Measurements from ENCODE around the gene CBLIF. TPM values are rescaled to one million over a fixed set of nuclear protein-coding genes. Genes with fewer than 3 reads are reported as not detected.
"Not testable (repeated sequence)": the region's sequence is repeated elsewhere in the genome, so short reads cannot be mapped to it uniquely, and the experiment has no call there.

CBLIF gene
- total RNA-seq, 5 donors from 2014 or later (not counting 1 experiment from before 2014, with no cell fraction given) = not detected

- WGBS (ENCODE audit: insufficient coverage) = 100% methylated on average over 2 of the region's 2 CpGs
- H3K36me3 Mint-ChIP-seq; H3K36me3 ChIP-seq (ENCODE audit: control insufficient read depth in 2 of 2, extremely low read depth in 1 of 2, insufficient read depth in 1 of 2, low read length in 1 of 2); H3K27me3 ChIP-seq (replicated peaks in 1 of 2; ENCODE audit: control insufficient read depth in 2 of 2, extremely low read depth in 1 of 2, insufficient read depth in 2 of 2, low read length in 1 of 2); H3K27ac Mint-ChIP-seq; ATAC-seq (replicated peaks in 1 of 4); H3K27ac ChIP-seq (ENCODE audit: low read length); CTCF ChIA-PET; H3K9me3 ChIP-seq; H3K4me3 ChIP-seq (ENCODE audit: control insufficient read depth in 1 of 2, extremely low read depth in 1 of 2, low read length in 1 of 2); H3K9me3 Mint-ChIP-seq; H3K4me1 Mint-ChIP-seq; H3K4me1 ChIP-seq (ENCODE audit: control insufficient read depth in 1 of 2, extremely low read depth in 1 of 2, insufficient read depth in 2 of 2, low read length in 2 of 2); H3K4me3 Mint-ChIP-seq; DNase-seq; H3K27me3 Mint-ChIP-seq; POLR2A ChIA-PET: not testable (repeated sequence)
Measured at GRCh38 chr11:59849551-59849950, 4.3 kb upstream of the CBLIF start.

GRCh38 chr11:59849129-59849528, 3.8 kb upstream of the CBLIF start:
- no peak for DNase-seq
- Histone ChIP-seq H3K36me3 (ENCODE audit: control insufficient read depth in 2 of 2, extremely low read depth in 1 of 2, insufficient read depth in 1 of 2, low read length in 1 of 2) (no peaks in the 10 kb centered on the region), H3K27ac (ENCODE audit: low read length) (no peak overlapping the region), H3K9me3 (no peaks in the 10 kb centered on the region), H3K4me1 (ENCODE audit: control insufficient read depth in 1 of 2, extremely low read depth in 1 of 2, insufficient read depth in 2 of 2, low read length in 2 of 2) (no peaks in the 10 kb centered on the region), H3K4me3 (ENCODE audit: control insufficient read depth in 1 of 2, extremely low read depth in 1 of 2, low read length in 1 of 2) (no peak overlapping the region), H3K27me3 (replicated peaks in 1 of 2; ENCODE audit: control insufficient read depth in 2 of 2, extremely low read depth in 1 of 2, insufficient read depth in 2 of 2, low read length in 1 of 2) (no peaks in the 10 kb centered on the region)
- no peak overlapping the region for H3K4me3 Mint-ChIP-seq
- no peak overlapping the region for H3K27ac Mint-ChIP-seq
- POLR2A ChIA-PET = no interaction called here
- WGBS (ENCODE audit: insufficient coverage) = 40% methylated on average over 1 of the region's 2 CpGs
- CTCF ChIA-PET = no interaction called here
- no peaks in the 10 kb centered on the region for H3K36me3 Mint-ChIP-seq
- ATAC-seq (replicated peaks in 1 of 4) = no peak
- H3K4me1 Mint-ChIP-seq = no peaks in the 10 kb centered on the region
- peaks cover 0 to 4% (median 4%) of the 10 kb centered on the region in 3 donors for H3K9me3 Mint-ChIP-seq
- peaks cover 0 to 4% of the 10 kb centered on the region in 2 donors for H3K27me3 Mint-ChIP-seq

GRCh38 chr11:59848439-59848838, 3.1 kb upstream of the CBLIF start:
- H3K4me1 ChIP-seq (ENCODE audit: control insufficient read depth in 1 of 2, extremely low read depth in 1 of 2, insufficient read depth in 2 of 2, low read length in 2 of 2); H3K36me3 ChIP-seq (ENCODE audit: control insufficient read depth in 2 of 2, extremely low read depth in 1 of 2, insufficient read depth in 1 of 2, low read length in 1 of 2); H3K4me3 ChIP-seq (ENCODE audit: control insufficient read depth in 1 of 2, extremely low read depth in 1 of 2, low read length in 1 of 2); H3K4me1 Mint-ChIP-seq; H3K36me3 Mint-ChIP-seq; H3K4me3 Mint-ChIP-seq; H3K27me3 Mint-ChIP-seq; CTCF ChIA-PET; H3K9me3 ChIP-seq; ATAC-seq (replicated peaks in 1 of 4); DNase-seq; H3K27me3 ChIP-seq (replicated peaks in 1 of 2; ENCODE audit: control insufficient read depth in 2 of 2, extremely low read depth in 1 of 2, insufficient read depth in 2 of 2, low read length in 1 of 2); H3K27ac ChIP-seq (ENCODE audit: low read length); H3K9me3 Mint-ChIP-seq; H3K27ac Mint-ChIP-seq; POLR2A ChIA-PET: not testable (repeated sequence)
- no CpG with 5 or more reads among the region's 6 CpGs for WGBS (ENCODE audit: insufficient coverage)

- Histone ChIP-seq H3K27ac (ENCODE audit: low read length) (no peak overlapping the region), H3K9me3 (no peaks in the 10 kb centered on the region), H3K4me1 (ENCODE audit: control insufficient read depth in 1 of 2, extremely low read depth in 1 of 2, insufficient read depth in 2 of 2, low read length in 2 of 2) (no peaks in the 10 kb centered on the region), H3K4me3 (ENCODE audit: control insufficient read depth in 1 of 2, extremely low read depth in 1 of 2, low read length in 1 of 2) (no peak overlapping the region), H3K27me3 (replicated peaks in 1 of 2; ENCODE audit: control insufficient read depth in 2 of 2, extremely low read depth in 1 of 2, insufficient read depth in 2 of 2, low read length in 1 of 2) (no peaks in the 10 kb centered on the region), H3K36me3 (ENCODE audit: control insufficient read depth in 2 of 2, extremely low read depth in 1 of 2, insufficient read depth in 1 of 2, low read length in 1 of 2) (no peaks in the 10 kb centered on the region)
- H3K36me3 Mint-ChIP-seq = no peaks in the 10 kb centered on the region
- H3K4me3 Mint-ChIP-seq = no peak overlapping the region
- POLR2A ChIA-PET = no interaction called here
- ATAC-seq (replicated peaks in 1 of 4) (no peak), DNase-seq (no peak)
- peaks cover 0 to 4% of the 10 kb centered on the region in 2 donors for H3K27me3 Mint-ChIP-seq
- no peaks in the 10 kb centered on the region for H3K4me1 Mint-ChIP-seq
- 76% methylated on average over 2 of the region's 3 CpGs for WGBS (ENCODE audit: insufficient coverage)
- CTCF ChIA-PET = interaction anchor here in 1 of 2 donors (0.6 kb wide), 3 partner anchors 21 to 481 kb away, joined by 3 to 4 read pairs (median 4); no protein-coding TSS in a partner anchor
- H3K27ac Mint-ChIP-seq = no peak overlapping the region
- H3K9me3 Mint-ChIP-seq = peaks cover 0 to 4% (median 4%) of the 10 kb centered on the region in 3 donors
Measured at GRCh38 chr11:59847626-59848025, 2.3 kb upstream of the CBLIF start.

- DNase-seq (no peak), ATAC-seq (replicated peaks in 1 of 4) (no peak)
- H3K27ac ChIP-seq (ENCODE audit: low read length) = no peak overlapping the region
- no peaks in the 10 kb centered on the region for H3K27me3 ChIP-seq (replicated peaks in 1 of 2; ENCODE audit: control insufficient read depth in 2 of 2, extremely low read depth in 1 of 2, insufficient read depth in 2 of 2, low read length in 1 of 2)
- Mint-ChIP-seq H3K36me3 (no peaks in the 10 kb centered on the region), H3K4me1 (no peaks in the 10 kb centered on the region), H3K4me3 (no peak overlapping the region), H3K27me3 (peaks cover 3% of the 10 kb centered on the region in 2 donors), H3K27ac (no peak overlapping the region), H3K9me3 (peaks cover 0 to 4% (median 4%) of the 10 kb centered on the region in 3 donors)
- H3K36me3 ChIP-seq (ENCODE audit: control insufficient read depth in 2 of 2, extremely low read depth in 1 of 2, insufficient read depth in 1 of 2, low read length in 1 of 2) = no peaks in the 10 kb centered on the region
- no peaks in the 10 kb centered on the region for H3K9me3 ChIP-seq
- ChIA-PET CTCF (interaction anchor here in 1 of 2 donors (0.6 kb wide), 1 partner anchor 8 kb away, joined by 3 read pairs; no protein-coding TSS in a partner anchor), POLR2A (no interaction called here)
- no peaks in the 10 kb centered on the region for H3K4me1 ChIP-seq (ENCODE audit: control insufficient read depth in 1 of 2, extremely low read depth in 1 of 2, insufficient read depth in 2 of 2, low read length in 2 of 2)
- no peak overlapping the region for H3K4me3 ChIP-seq (ENCODE audit: control insufficient read depth in 1 of 2, extremely low read depth in 1 of 2, low read length in 1 of 2)
- WGBS (ENCODE audit: insufficient coverage) = no CpG with 5 or more reads among the region's 5 CpGs
Measured at GRCh38 chr11:59846556-59846955, 1.3 kb upstream of the CBLIF start.

GRCh38 chr11:59842316-59842715, 3.0 kb downstream of the CBLIF start:
- H3K4me3 ChIP-seq (ENCODE audit: control insufficient read depth in 1 of 2, extremely low read depth in 1 of 2, low read length in 1 of 2) = no peak overlapping the region
- no peaks in the 10 kb centered on the region for H3K4me1 ChIP-seq (ENCODE audit: control insufficient read depth in 1 of 2, extremely low read depth in 1 of 2, insufficient read depth in 2 of 2, low read length in 2 of 2)
- Mint-ChIP-seq H3K9me3 (peaks cover 0 to under 1% (median 0%) of the 10 kb centered on the region in 3 donors), H3K27ac (no peak overlapping the region), H3K36me3 (no peaks in the 10 kb centered on the region), H3K4me3 (no peak overlapping the region), H3K27me3 (peaks cover 1 to 7% of the 10 kb centered on the region in 2 donors), H3K4me1 (no peaks in the 10 kb centered on the region)
- H3K36me3 ChIP-seq (ENCODE audit: control insufficient read depth in 2 of 2, extremely low read depth in 1 of 2, insufficient read depth in 1 of 2, low read length in 1 of 2) = no peaks in the 10 kb centered on the region
- H3K27ac ChIP-seq (ENCODE audit: low read length) = no peak overlapping the region
- 93% methylated on average over 10 of the region's 12 CpGs for WGBS (ENCODE audit: insufficient coverage)
- DNase-seq = no peak
- ATAC-seq (replicated peaks in 1 of 4) = no peak
- ChIA-PET CTCF (no interaction called here), POLR2A (no interaction called here)
- no peaks in the 10 kb centered on the region for H3K9me3 ChIP-seq
- H3K27me3 ChIP-seq (replicated peaks in 1 of 2; ENCODE audit: control insufficient read depth in 2 of 2, extremely low read depth in 1 of 2, insufficient read depth in 2 of 2, low read length in 1 of 2) = no peaks in the 10 kb centered on the region

GRCh38 chr11:59841514-59841913, 3.8 kb downstream of the CBLIF start:
- ChIA-PET POLR2A (no interaction called here), CTCF (no interaction called here)
- DNase-seq (no peak), ATAC-seq (replicated peaks in 1 of 4) (no peak)
- H3K9me3 Mint-ChIP-seq = no peaks in the 10 kb centered on the region
- H3K4me1 Mint-ChIP-seq = no peaks in the 10 kb centered on the region
- H3K27ac Mint-ChIP-seq = no peak overlapping the region
- H3K4me3 Mint-ChIP-seq = no peak overlapping the region
- WGBS (ENCODE audit: insufficient coverage) = 86% methylated on average over 2 of the region's 2 CpGs
- Histone ChIP-seq H3K36me3 (ENCODE audit: control insufficient read depth in 2 of 2, extremely low read depth in 1 of 2, insufficient read depth in 1 of 2, low read length in 1 of 2) (no peaks in the 10 kb centered on the region), H3K9me3 (no peaks in the 10 kb centered on the region), H3K4me3 (ENCODE audit: control insufficient read depth in 1 of 2, extremely low read depth in 1 of 2, low read length in 1 of 2) (no peak overlapping the region), H3K27ac (ENCODE audit: low read length) (no peak overlapping the region), H3K4me1 (ENCODE audit: control insufficient read depth in 1 of 2, extremely low read depth in 1 of 2, insufficient read depth in 2 of 2, low read length in 2 of 2) (no peaks in the 10 kb centered on the region), H3K27me3 (replicated peaks in 1 of 2; ENCODE audit: control insufficient read depth in 2 of 2, extremely low read depth in 1 of 2, insufficient read depth in 2 of 2, low read length in 1 of 2) (no peaks in the 10 kb centered on the region)
- no peaks in the 10 kb centered on the region for H3K36me3 Mint-ChIP-seq
- H3K27me3 Mint-ChIP-seq = peaks cover 7 to 9% of the 10 kb centered on the region in 2 donors

Data from T-cell (primary cell).